HepG2 (cell line): ENCODE results near the gene CALCR. TPM values are rescaled to one million over a fixed set of nuclear protein-coding genes. Genes with fewer than 3 reads are reported as not detected.

Experiments used
- ATAC-seq: fragments of 200-7000 bp; cut with Tn5 transposase; 3 replicates; pipeline ENCODE4 v1.9.1; 2020; ENCODE audit warnings: mild to moderate bottlenecking, moderate library complexity
- BruUV-seq: library from RNA; stranded (reverse); fragments of 400-500 nt; replicated peaks from 2 replicates; lab custom pipeline; 2021; lab: Mats Ljungman, UMichigan
- CTCF ChIA-PET: fragments of 300-600 bp; formaldehyde crosslinking; extraction: SDS; loops from one replicate; lab custom pipeline; 2021; ENCODE audit warnings: low total read pairs, inconsistent platforms, low intra/inter-chr PET ratio; lab: Yijun Ruan, JAX
- POLR2A ChIA-PET: fragments of 350-600 bp; sonication (Branson Sonifier 250); formaldehyde crosslinking; loops from one replicate; lab custom pipeline; 2020; ENCODE audit warnings: antibody characterized with exemption, inconsistent platforms; lab: Yijun Ruan, JAX
- DNase-seq: peaks from one replicate; pipeline ENCODE4 v3.0.0-alpha.2; 2015; ENCODE audit warnings: low spot score
- FAIRE-seq: peaks from 3 replicates; lab custom pipeline; 2011; peaks lifted over from hg19 to GRCh38; lab: Jason Lieb, UNC
- H2AFZ ChIP-seq: one replicate; pipeline ENCODE4 v1.6.1; 2011; ENCODE audit warnings: low read length, inconsistent platforms
- H3K27ac ChIP-seq: fragments of 300-600 bp; 3 replicates; pipeline ENCODE4 v1.8.0; 2011; ENCODE audit warnings: mixed run types, mild to moderate bottlenecking, mixed read lengths, low read length, inconsistent platforms; ENCODE audit not compliant: insufficient read depth; ENCODE audit errors: extremely low read length
- H3K27me3 ChIP-seq, 2 experiments: fragments of 200-600 bp in 1 of 2; 2 replicates in 1 of 2; 3 replicates in 1 of 2; pipeline versions ENCODE4 v1.6.0 to v1.8.0; 2011; ENCODE audit warnings: low read length in 2 of 2, mild to moderate bottlenecking in 2 of 2, moderate library complexity in 2 of 2, inconsistent platforms in 1 of 2; ENCODE audit not compliant: insufficient read depth in 2 of 2, control insufficient read depth in 1 of 2
- H3K36me3 ChIP-seq, 2 experiments: fragments of 200-600 bp in 1 of 2; replicated peaks in 1 of 2; 2 replicates in 1 of 2; 3 replicates in 1 of 2; pipeline versions ENCODE4 v1.5.1 to v1.8.0; 2011; ENCODE audit warnings: low read length in 2 of 2, inconsistent platforms in 1 of 2; ENCODE audit not compliant: insufficient read depth in 2 of 2, control insufficient read depth in 1 of 2
- H3K4me1 ChIP-seq: 2 replicates; pipeline ENCODE4 v1.5.1; 2012; ENCODE audit warnings: low read length, inconsistent platforms; ENCODE audit not compliant: insufficient read depth
- H3K4me2 ChIP-seq: 2 replicates; pipeline ENCODE4 v1.6.0; 2011; ENCODE audit warnings: low read depth, low read length, inconsistent platforms
- H3K4me3 ChIP-seq, 3 experiments: fragments of 200-600 bp in 1 of 3; sonication (generic), shearing (Covaris generic) in 1 of 3; replicated peaks in 1 of 3; 2 replicates each; pipeline ENCODE4 v1.5.1; 2011 to 2016; ENCODE audit warnings: low read length in 3 of 3, inconsistent platforms in 2 of 3, low read depth in 2 of 3, mild to moderate bottlenecking in 2 of 3, control low read depth in 1 of 3, mixed read lengths in 1 of 3; ENCODE audit not compliant: insufficient read depth in 1 of 3
- H3K79me2 ChIP-seq: one replicate; pipeline ENCODE4 v1.6.1; 2011; ENCODE audit warnings: low read length, inconsistent platforms; ENCODE audit not compliant: insufficient read depth
- H3K9ac ChIP-seq: 2 replicates; pipeline ENCODE4 v1.6.0; 2011; ENCODE audit warnings: mild to moderate bottlenecking, low read depth, low read length, inconsistent platforms; ENCODE audit not compliant: insufficient read depth
- H3K9me3 ChIP-seq: 2 replicates; pipeline ENCODE4 v1.5.1; 2012; ENCODE audit warnings: mild to moderate bottlenecking, low read length
- H4K20me1 ChIP-seq: 2 replicates; pipeline ENCODE4 v1.6.0; 2011; ENCODE audit warnings: inconsistent platforms, mild to moderate bottlenecking, low read length, moderate library complexity; ENCODE audit not compliant: insufficient read depth
- ERF ChIP-seq: IDR thresholded peaks from 2 replicates; pipeline ENCODE4 v1.6.1; 2018; ENCODE audit warnings: missing biosample characterization, missing genetic modification reagents
- GTF3A ChIP-seq: sonication (generic); formaldehyde crosslinking; conservative IDR thresholded peaks from 2 replicates; pipeline ENCODE4 v1.4.0; 2020; ENCODE audit warnings: mild to moderate bottlenecking, missing genetic modification reagents
- NR2F2 ChIP-seq: IDR thresholded peaks from 2 replicates; pipeline ENCODE4 v1.6.1; 2012; ENCODE audit warnings: low read depth, inconsistent platforms, borderline replicate concordance
- PITX1 ChIP-seq: sonication (generic); formaldehyde crosslinking; IDR thresholded peaks from 2 replicates; pipeline ENCODE4 v1.5.1; 2020; ENCODE audit warnings: mild to moderate bottlenecking, missing genetic modification reagents
- RXRA ChIP-seq: sonication (generic); formaldehyde crosslinking; IDR thresholded peaks from 2 replicates; pipeline ENCODE4 v1.5.1; 2020; ENCODE audit warnings: missing genetic modification reagents
- ZNF296 ChIP-seq: sonication (generic); formaldehyde crosslinking; conservative IDR thresholded peaks from 2 replicates; pipeline ENCODE4 v1.5.0; 2020; ENCODE audit warnings: mild to moderate bottlenecking, missing genetic modification reagents
- ZNF382 ChIP-seq: sonication (generic); formaldehyde crosslinking; IDR thresholded peaks from 2 replicates; pipeline ENCODE4 v1.5.0; 2020; ENCODE audit warnings: missing genetic modification reagents, mild to moderate bottlenecking, borderline replicate concordance
- WGBS: methylation state at CpG from one replicate; pipeline ENCODE4 v1.1.6; 2017; ENCODE audit warnings: low lambda C conversion rate; 5-methylcytosine and 5-hydroxymethylcytosine counted together
- in situ Hi-C: cut with HindIII; loops from 2 replicates; pipeline ENCODE4 v1.10.0; 2017; ENCODE audit warnings: low pct_unique_long_range_greater_than_20kb; ENCODE audit not compliant: extremely low pct_ligation_motif_present
- intact Hi-C: fragments of 100-400 bp; cut with micrococcal nuclease; formaldehyde crosslinking; loops from one replicate; pipeline ENCODE4 v1.10.0; 2022; ENCODE audit not compliant: unreplicated experiment
- polyA plus RNA-seq, 8 experiments: library from polyadenylated mRNA; depleted of rRNA in 3 of 8; stranded (reverse) in 7 of 8; unstranded in 1 of 8; fragments of >200 nt; fragmentation: Illumina TruSeq in 4 of 8; extraction: Trizol in 4 of 8; gene quantifications; 2 replicates each; pipeline versions ENCODE4 v1.2.1 to v1.2.3, GENCODE V29; 2011 to 2016; ENCODE audit warnings: low read depth in 4 of 8, missing spikeins in 1 of 8, mixed read lengths in 1 of 8; ENCODE audit not compliant: insufficient read depth in 1 of 8
- total RNA-seq, 5 experiments: library from RNA; depleted of rRNA; stranded (reverse); fragments of >200 nt; fragmentation: Illumina TruSeq; extraction: Trizol; gene quantifications; 2 replicates each; pipeline ENCODE4 v1.2.3, GENCODE V29; 2016; ENCODE audit warnings: low read depth in 1 of 5
- TF ChIP-seq, protein P1 (sequence below), 2 experiments: sonication (generic) in 1 of 2; formaldehyde crosslinking in 1 of 2; IDR thresholded peaks; 2 replicates each; pipeline versions ENCODE4 v1.6.1 to v1.9.0; 2014 to 2022; ENCODE audit warnings: antibody characterized with exemption in 1 of 2, borderline replicate concordance in 1 of 2, inconsistent platforms in 1 of 2, low read depth in 1 of 2, missing genetic modification reagents in 1 of 2

CALCR gene
- total and polyA plus RNA-seq, 2 of the 13 experiments (the other 11 are each of a cell fraction or from before 2014, with no cell fraction given), result not detected

GRCh38 chr7:93544691-93545090 lies 29.8 kb downstream of the CALCR start:
- FAIRE-seq, result no peak
- in situ Hi-C loops, result no loop called here

DNA sequence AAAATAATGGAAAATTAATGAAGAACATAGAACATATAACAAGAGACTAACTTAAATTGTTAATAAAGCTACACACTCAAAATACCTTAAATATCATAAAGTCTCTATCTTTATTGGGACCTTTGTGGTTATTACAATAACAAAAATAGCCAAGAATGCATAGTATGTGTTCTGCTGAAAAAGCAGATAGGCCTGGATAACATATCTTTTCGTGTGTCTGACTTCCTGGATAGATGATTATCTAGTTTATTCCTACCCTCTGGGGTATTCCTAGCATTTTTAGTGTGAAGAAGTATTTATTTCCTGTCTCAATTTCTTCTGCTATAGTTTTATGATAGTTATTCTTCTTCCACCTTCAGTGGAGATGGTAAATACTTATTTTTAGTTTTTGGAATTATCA lies 36.5 kb downstream of the CALCR start:
- no peaks in the 10 kb centered on the region for H3K4me1 ChIP-seq
- CTCF ChIA-PET, result no interaction called here
- DNase-seq, result no peak
- POLR2A ChIA-PET, result no interaction called here
- H2AFZ ChIP-seq, result no peak overlapping the region
- no peaks in the 10 kb centered on the region for H3K79me2 ChIP-seq
- no peak for ATAC-seq
- no peak overlapping the region for H3K4me3 ChIP-seq
- WGBS, result 4% methylated on average over 1 of the region's 1 CpG
- intact Hi-C loops (no loop called here), in situ Hi-C loops (no loop called here)
- H3K4me2 ChIP-seq, result no peak overlapping the region
- H3K9me3 ChIP-seq, result no peaks in the 10 kb centered on the region
- H4K20me1 ChIP-seq, result no peaks in the 10 kb centered on the region
- no peak overlapping the region for H3K9ac ChIP-seq
- TF ChIP-seq, protein P1, sequence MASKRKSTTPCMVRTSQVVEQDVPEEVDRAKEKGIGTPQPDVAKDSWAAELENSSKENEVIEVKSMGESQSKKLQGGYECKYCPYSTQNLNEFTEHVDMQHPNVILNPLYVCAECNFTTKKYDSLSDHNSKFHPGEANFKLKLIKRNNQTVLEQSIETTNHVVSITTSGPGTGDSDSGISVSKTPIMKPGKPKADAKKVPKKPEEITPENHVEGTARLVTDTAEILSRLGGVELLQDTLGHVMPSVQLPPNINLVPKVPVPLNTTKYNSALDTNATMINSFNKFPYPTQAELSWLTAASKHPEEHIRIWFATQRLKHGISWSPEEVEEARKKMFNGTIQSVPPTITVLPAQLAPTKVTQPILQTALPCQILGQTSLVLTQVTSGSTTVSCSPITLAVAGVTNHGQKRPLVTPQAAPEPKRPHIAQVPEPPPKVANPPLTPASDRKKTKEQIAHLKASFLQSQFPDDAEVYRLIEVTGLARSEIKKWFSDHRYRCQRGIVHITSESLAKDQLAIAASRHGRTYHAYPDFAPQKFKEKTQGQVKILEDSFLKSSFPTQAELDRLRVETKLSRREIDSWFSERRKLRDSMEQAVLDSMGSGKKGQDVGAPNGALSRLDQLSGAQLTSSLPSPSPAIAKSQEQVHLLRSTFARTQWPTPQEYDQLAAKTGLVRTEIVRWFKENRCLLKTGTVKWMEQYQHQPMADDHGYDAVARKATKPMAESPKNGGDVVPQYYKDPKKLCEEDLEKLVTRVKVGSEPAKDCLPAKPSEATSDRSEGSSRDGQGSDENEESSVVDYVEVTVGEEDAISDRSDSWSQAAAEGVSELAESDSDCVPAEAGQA (IDR thresholded peaks at IDR 0.05; ENCODE audit: low read depth), result no peak
- TF ChIP-seq, protein P1 (CRISPR knock-in tag; IDR thresholded peaks at IDR 0.05; ENCODE audit: borderline replicate concordance), result no peak
- TF ChIP-seq PITX1, result no peak
- TF ChIP-seq ERF (CRISPR knock-in tag), result no peak
- no peak for TF ChIP-seq ZNF296 (CRISPR knock-in tag)
- TF ChIP-seq RXRA, result no peak
- no peaks in the 10 kb centered on the region for H3K36me3 ChIP-seq
- no peak for FAIRE-seq
- H3K27me3 ChIP-seq, result no peaks in the 10 kb centered on the region
- BruUV-seq, result no TSS peak
- H3K27ac ChIP-seq, result no peak overlapping the region

More at GRCh38 chr7:93544691-93545090, 29.8 kb downstream of the CALCR start:
- DNase-seq (no peak), ATAC-seq (no peak)
- no peaks in the 10 kb centered on the region for H3K79me2 ChIP-seq
- H3K9ac ChIP-seq, result no peak overlapping the region
- no peak overlapping the region for H3K4me3 ChIP-seq
- no peaks in the 10 kb centered on the region for H3K27me3 ChIP-seq
- H3K4me2 ChIP-seq, result no peak overlapping the region
- no peaks in the 10 kb centered on the region for H3K36me3 ChIP-seq
- no peaks in the 10 kb centered on the region for H4K20me1 ChIP-seq
- H2AFZ ChIP-seq, result no peak overlapping the region
- H3K27ac ChIP-seq, result no peak overlapping the region
- TF ChIP-seq GTF3A (CRISPR knock-in tag), result no peak
- no peak for TF ChIP-seq ZNF382 (CRISPR knock-in tag)
- TF ChIP-seq NR2F2, result no peak
- BruUV-seq, result no TSS peak
- intact Hi-C loops, result no loop called here
- no peaks in the 10 kb centered on the region for H3K9me3 ChIP-seq
- CTCF ChIA-PET, result no interaction called here
- 0% methylated on average over 2 of the region's 2 CpGs for WGBS
- no peaks in the 10 kb centered on the region for H3K4me1 ChIP-seq
- POLR2A ChIA-PET, result no interaction called here
